Measurements from ENCODE around the gene NRG2. TPM values are rescaled to one million over a fixed set of nuclear protein-coding genes. Genes with fewer than 3 reads are reported as not detected.

The NRG2 gene
- total RNA-seq, 1 experiment from 2014 or later: 0.91 TPM

GRCh38 chr5:139985733-139986132 lies 57.4 kb downstream of the NRG2 start:
- POLR2A ChIA-PET: interaction anchor here (1.4 kb wide), 1 partner anchor 17 kb away, joined by 6 read pairs; no protein-coding TSS in a partner anchor
- Histone ChIP-seq H3K9ac (ENCODE audit: low read length) (peak overlapping the region; percentile 51), H3K27ac (ENCODE audit: low read depth, low read length) (peak overlapping the region; percentile 56)

More at GRCh38 chr5:139985733-139986132, 57.4 kb downstream of the NRG2 start:
- Histone ChIP-seq H3K4me2 (ENCODE audit: low read length) (peak overlapping the region; percentile 76), H3K27me3 (ENCODE audit: insufficient read depth, low read length) (no peaks in the 10 kb centered on the region), H3K36me3 (ENCODE audit: control insufficient read depth in 1 of 2, insufficient read depth in 2 of 2, low read length in 2 of 2) (no peaks in the 10 kb centered on the region), H3K4me3 (replicated peaks in 1 of 2; ENCODE audit: low read depth in 1 of 2, low read length in 2 of 2) (peak overlapping the region; percentile 11 to 40; a peak in 3 of 4 replicates), H4K20me1 (ENCODE audit: insufficient read depth) (no peaks in the 10 kb centered on the region), H3K9me3 (ENCODE audit: control insufficient read depth in 1 of 2, insufficient read depth in 1 of 2, low read depth in 1 of 2, low read length in 2 of 2) (no peaks in the 10 kb centered on the region), H2AFZ (ENCODE audit: low read depth, low read length, poor library complexity, severe bottlenecking) (peak overlapping the region; percentile 30), H3K4me1 (ENCODE audit: control insufficient read depth in 1 of 2, insufficient read depth in 2 of 2, low read length in 2 of 2) (peaks cover 20 to 45% of the 10 kb centered on the region in 2 experiments), H3K9me2 (ENCODE audit: insufficient read depth) (no peaks in the 10 kb centered on the region), H3K79me2 (ENCODE audit: insufficient read depth, low read length) (no peaks in the 10 kb centered on the region)
- no TSS peak for BruUV-seq (replicated peaks)
- ATAC-seq (peak; percentile 93), DNase-seq (ENCODE audit: low read depth, low spot score) (peak; percentile 78)
- CTCF ChIA-PET: interaction anchor here (1.6 kb wide), 1 partner anchor 17 kb away, joined by 15 read pairs; no protein-coding TSS in a partner anchor
- intact Hi-C loops (cut with micrococcal nuclease): no loop called here
- TF ChIP-seq, protein P1, sequence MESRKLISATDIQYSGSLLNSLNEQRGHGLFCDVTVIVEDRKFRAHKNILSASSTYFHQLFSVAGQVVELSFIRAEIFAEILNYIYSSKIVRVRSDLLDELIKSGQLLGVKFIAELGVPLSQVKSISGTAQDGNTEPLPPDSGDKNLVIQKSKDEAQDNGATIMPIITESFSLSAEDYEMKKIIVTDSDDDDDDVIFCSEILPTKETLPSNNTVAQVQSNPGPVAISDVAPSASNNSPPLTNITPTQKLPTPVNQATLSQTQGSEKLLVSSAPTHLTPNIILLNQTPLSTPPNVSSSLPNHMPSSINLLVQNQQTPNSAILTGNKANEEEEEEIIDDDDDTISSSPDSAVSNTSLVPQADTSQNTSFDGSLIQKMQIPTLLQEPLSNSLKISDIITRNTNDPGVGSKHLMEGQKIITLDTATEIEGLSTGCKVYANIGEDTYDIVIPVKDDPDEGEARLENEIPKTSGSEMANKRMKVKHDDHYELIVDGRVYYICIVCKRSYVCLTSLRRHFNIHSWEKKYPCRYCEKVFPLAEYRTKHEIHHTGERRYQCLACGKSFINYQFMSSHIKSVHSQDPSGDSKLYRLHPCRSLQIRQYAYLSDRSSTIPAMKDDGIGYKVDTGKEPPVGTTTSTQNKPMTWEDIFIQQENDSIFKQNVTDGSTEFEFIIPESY (IDR thresholded peaks at IDR 0.05; ENCODE audit: extremely low read depth, insufficient replicate concordance, low read length): no peak
- TF ChIP-seq EZH2phosphoT487 (IDR thresholded peaks at IDR 0.05; ENCODE audit: borderline replicate concordance) (no peak), SRF (IDR thresholded peaks at IDR 0.05; ENCODE audit: low read depth) (peak; percentile 54), YY1 (IDR thresholded peaks at IDR 0.05; ENCODE audit: extremely low read depth, insufficient replicate concordance, low read depth, low read length) (peak; percentile 24), MAX (IDR thresholded peaks at IDR 0.05) (peak; percentile 81), JUND (IDR thresholded peaks at IDR 0.05) (peak; percentile 93), SIN3A (IDR thresholded peaks at IDR 0.05; ENCODE audit: low read depth) (peak; percentile 62; the same call in 1 of the 2 replicates), FOSL1 (IDR thresholded peaks at IDR 0.05; ENCODE audit: low read depth) (peak; percentile 96), SP1 (IDR thresholded peaks at IDR 0.05; ENCODE audit: low read depth) (peak; percentile 95), POLR2AphosphoS5 (IDR thresholded peaks at IDR 0.05; ENCODE audit: low read depth, low read length) (0 out of 2 replicates have a peak, but pooled peaks have one; percentile 27), ELF1 (IDR thresholded peaks at IDR 0.05; ENCODE audit: borderline replicate concordance, low read depth) (no peak), CBX3 (IDR thresholded peaks at IDR 0.05; ENCODE audit: low read depth) (peak; percentile 87)
- RAD21 ChIA-PET (ENCODE audit: low non-redundant PET in 1 of 2, low total read pairs in 2 of 2, uncharacterized antibody in 2 of 2, unreplicated experiment in 2 of 2): interaction anchor here (1.2 to 1.4 kb wide), 2 partner anchors 17 to 87 kb away, joined by 3 to 4 read pairs; no protein-coding TSS in a partner anchor
